ENCODE data around the gene RLF.

Gene RLF, protein sequence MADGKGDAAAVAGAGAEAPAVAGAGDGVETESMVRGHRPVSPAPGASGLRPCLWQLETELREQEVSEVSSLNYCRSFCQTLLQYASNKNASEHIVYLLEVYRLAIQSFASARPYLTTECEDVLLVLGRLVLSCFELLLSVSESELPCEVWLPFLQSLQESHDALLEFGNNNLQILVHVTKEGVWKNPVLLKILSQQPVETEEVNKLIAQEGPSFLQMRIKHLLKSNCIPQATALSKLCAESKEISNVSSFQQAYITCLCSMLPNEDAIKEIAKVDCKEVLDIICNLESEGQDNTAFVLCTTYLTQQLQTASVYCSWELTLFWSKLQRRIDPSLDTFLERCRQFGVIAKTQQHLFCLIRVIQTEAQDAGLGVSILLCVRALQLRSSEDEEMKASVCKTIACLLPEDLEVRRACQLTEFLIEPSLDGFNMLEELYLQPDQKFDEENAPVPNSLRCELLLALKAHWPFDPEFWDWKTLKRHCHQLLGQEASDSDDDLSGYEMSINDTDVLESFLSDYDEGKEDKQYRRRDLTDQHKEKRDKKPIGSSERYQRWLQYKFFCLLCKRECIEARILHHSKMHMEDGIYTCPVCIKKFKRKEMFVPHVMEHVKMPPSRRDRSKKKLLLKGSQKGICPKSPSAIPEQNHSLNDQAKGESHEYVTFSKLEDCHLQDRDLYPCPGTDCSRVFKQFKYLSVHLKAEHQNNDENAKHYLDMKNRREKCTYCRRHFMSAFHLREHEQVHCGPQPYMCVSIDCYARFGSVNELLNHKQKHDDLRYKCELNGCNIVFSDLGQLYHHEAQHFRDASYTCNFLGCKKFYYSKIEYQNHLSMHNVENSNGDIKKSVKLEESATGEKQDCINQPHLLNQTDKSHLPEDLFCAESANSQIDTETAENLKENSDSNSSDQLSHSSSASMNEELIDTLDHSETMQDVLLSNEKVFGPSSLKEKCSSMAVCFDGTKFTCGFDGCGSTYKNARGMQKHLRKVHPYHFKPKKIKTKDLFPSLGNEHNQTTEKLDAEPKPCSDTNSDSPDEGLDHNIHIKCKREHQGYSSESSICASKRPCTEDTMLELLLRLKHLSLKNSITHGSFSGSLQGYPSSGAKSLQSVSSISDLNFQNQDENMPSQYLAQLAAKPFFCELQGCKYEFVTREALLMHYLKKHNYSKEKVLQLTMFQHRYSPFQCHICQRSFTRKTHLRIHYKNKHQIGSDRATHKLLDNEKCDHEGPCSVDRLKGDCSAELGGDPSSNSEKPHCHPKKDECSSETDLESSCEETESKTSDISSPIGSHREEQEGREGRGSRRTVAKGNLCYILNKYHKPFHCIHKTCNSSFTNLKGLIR (N-terminal part only)

GRCh38 chr1:40161125-40161887, at the start of gene RLF:
Gene RLF (plus strand): TSS chr1:40161387. CDS start chr1:40161400, 13 bp downstream.
- DNase-seq (ENCODE audit: low spot score), result peak; percentile 80

- no peak for DNase-seq (ENCODE audit: low spot score)
Observed at GRCh38 chr1:40114400-40114799, 46.8 kb upstream of the RLF start.

DNA sequence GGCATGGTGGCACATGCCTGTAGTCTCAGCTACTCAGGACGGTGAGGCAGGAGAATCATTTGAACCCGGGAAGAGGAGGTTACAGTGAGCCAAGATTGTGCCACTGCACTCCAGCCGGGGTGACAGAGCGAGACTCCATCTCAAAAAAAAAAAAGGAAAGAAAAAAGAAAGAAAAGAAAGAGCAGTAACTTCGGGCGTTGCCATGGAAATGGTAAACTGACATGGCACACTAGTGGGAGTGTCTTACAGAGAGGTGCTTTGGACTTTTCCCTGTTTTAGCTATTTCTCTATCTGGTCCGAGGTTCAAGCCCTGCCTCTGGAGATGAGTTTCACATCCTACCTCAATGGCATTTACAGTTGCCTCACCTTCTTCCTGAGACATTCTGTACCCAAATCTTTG, 41.1 kb upstream of the RLF start:
- no peak for DNase-seq (ENCODE audit: low spot score)

DNA sequence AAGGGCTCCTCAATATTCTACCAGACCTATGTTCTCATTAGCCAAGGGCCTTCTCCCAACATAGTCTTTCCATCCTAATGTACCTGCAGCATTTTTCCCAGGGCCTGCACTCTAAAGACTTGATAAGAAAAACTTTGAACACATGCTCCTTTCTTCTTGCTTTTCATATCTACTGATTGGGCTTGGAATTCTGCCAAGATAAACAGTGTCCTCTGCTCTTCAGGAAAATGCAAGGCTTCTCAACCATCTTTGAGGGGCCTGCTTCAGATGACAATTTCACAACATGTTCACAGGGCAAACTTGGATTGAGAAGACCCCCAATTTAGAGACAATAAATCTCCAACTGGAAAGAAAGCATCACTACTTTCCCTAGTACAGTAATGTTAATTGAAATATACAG, 38.3 kb upstream of the RLF start:
- no peak for DNase-seq (ENCODE audit: low spot score)

DNA sequence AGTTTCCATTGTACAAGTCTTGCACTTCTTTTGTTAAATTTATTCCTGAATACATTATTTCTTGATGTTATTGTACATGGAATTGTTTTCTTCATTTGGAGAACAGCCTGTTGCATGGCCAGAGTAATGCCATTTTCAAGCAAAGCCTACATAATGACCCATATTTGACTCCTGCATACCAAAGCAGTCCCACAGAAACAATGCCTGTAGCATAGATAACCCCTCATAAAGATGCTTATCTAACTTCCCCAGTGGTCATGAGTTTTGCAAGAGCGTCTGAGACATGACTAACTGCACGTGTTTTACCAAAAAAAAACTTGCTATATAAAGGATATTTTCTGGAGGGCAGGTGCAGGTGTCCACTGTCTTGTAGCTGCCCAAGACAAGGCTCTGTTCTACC, 30.3 kb upstream of the RLF start:
- no peak for DNase-seq (ENCODE audit: low spot score)

DNA sequence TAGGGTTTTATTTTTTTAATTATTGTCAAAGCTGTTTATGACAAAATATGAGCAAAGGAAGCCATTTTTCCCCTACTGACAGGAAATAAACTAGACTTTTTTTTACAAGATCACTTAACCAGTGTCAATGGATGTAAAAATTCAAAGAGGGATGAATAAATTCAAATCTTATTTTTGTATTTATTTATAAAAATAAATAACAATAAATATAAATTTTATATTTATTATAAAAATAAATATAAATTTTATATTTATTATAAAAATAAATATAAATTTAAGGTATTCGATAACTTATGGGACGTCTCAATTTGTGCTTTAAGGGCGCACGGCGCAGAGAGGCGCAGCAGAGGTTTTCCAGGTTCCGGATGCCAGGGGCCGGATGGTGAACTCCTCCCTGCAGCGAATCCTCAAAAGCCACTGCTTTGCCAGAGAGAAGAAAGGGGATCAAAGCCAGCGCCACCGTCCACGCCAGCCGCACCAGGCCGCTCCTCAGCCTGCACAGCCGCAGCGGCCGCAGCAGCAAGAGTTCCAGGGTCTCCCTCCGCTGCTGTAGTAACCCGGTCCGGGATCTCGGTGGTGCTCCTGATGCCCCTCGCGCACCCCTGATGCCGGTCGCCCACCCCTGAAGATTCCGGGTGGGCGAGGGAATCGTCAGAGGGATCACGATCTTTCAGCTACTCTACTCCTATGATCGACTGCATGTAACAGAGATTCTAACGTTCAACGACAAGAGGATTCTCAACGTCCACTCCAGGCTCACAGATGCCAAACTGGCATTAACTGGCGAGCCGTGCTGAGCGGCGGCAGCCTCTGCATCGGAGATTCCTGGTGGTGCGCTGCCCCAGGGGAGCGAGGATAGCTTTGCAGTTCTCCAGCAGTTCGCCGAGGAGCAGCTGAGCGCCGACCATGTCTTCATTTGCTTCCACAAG, 28.5 kb upstream of the RLF start:
- no peak for DNase-seq (ENCODE audit: low spot score)

- no peak for DNase-seq (ENCODE audit: low spot score)
Observed at GRCh38 chr1:40133312-40133665, 27.9 kb upstream of the RLF start.

- DNase-seq (ENCODE audit: low spot score), result no peak
Observed at GRCh38 chr1:40133839-40134238, 27.3 kb upstream of the RLF start.

- no peak for DNase-seq (ENCODE audit: low spot score)
Observed at GRCh38 chr1:40140211-40140973, 20.8 kb upstream of the RLF start.

GRCh38 chr1:40141878-40142535, 19.2 kb upstream of the RLF start:
- no peak for DNase-seq (ENCODE audit: low spot score)

DNA sequence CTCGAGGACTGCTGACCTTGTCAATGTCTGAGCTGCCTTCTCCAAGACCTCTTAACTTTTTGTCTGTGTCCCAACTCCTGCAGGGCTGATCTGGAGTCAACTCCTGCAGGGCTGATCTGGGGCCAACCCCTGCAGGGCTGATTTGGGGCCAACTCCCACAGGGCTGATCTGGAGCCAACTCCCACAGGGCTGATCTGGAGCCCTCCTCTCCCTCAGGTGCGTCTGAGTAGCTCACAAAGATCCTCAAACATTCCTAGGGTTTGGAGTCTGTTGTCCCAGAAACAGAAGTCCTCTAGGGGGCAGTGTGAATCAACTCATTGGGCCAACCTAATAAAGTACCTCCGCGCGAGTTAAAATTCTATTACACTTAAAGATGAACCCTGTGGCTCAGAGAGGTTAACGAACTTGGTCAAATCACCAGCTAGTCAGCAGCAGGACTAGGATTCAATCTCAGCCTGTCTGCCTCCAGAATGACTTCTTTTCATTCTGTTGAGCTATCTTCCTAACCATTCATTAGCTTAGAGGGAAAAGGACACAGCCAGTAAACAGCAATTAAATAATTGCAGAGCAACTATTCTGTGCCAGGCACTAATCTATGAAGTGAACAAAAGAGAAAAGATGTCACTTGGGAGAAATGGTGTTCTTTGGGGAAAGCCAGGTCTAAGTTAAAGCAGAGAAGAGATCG, 17.2 kb upstream of the RLF start:
- no peak for DNase-seq (ENCODE audit: low spot score)

- DNase-seq (ENCODE audit: low spot score), result no peak
Observed at GRCh38 chr1:40151457-40152079, 9.6 kb upstream of the RLF start.

GRCh38 chr1:40153073-40153770, 8.0 kb upstream of the RLF start:
- DNase-seq (ENCODE audit: low spot score), result no peak

GRCh38 chr1:40155135-40155534, 6.1 kb upstream of the RLF start:
- no peak for DNase-seq (ENCODE audit: low spot score)

- no peak for DNase-seq (ENCODE audit: low spot score)
Observed at GRCh38 chr1:40155910-40156309, 5.3 kb upstream of the RLF start.

- DNase-seq (ENCODE audit: low spot score), result no peak
Observed at GRCh38 chr1:40160806-40161124, 422 bp upstream of the RLF start.

DNA sequence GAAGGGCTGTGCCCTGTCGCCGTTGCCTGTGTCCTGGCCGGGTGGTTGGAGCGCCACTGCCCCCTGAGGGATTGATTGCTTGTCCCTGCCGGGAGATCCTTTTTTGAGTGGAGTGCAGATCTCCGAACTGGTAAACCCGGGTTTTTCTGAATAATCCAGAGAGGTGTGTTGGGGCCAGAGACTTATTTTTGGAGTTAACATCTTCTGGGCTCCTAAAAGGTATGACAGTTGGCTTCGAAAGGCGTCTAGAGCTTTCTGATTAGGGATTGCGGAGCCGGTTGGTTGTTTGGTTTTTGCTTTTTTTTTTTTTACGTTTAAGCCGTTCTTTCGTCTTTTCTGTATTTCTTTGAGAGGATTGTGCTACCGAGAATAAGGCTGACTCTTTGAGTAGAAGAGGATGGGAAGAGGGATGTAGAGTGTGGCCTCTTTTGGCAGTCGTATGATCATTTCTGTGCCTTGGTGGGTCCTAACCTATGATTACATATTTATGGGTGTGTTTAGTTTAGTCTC, 756 bp downstream of the RLF start:
- DNase-seq (ENCODE audit: low spot score), result no peak

Measured in HuH-7.5 (cell line).